NCI-H2171 treated with DMSO at 0.1 percent for 48 hours (cell line): ENCODE results near the gene ERN1.
A peak's percentile ranks its signal among the peaks of the same experiment; 100 is the strongest.
"Not testable (repeated sequence)": the region's sequence is repeated elsewhere in the genome, so short reads cannot be mapped to it uniquely, and the experiment has no call there.

ENCODE experiments used
- DNase-seq: peaks from one replicate; lab custom pipeline; 2025; lab: John Stamatoyannopoulos, UW

Gene ERN1

DNA sequence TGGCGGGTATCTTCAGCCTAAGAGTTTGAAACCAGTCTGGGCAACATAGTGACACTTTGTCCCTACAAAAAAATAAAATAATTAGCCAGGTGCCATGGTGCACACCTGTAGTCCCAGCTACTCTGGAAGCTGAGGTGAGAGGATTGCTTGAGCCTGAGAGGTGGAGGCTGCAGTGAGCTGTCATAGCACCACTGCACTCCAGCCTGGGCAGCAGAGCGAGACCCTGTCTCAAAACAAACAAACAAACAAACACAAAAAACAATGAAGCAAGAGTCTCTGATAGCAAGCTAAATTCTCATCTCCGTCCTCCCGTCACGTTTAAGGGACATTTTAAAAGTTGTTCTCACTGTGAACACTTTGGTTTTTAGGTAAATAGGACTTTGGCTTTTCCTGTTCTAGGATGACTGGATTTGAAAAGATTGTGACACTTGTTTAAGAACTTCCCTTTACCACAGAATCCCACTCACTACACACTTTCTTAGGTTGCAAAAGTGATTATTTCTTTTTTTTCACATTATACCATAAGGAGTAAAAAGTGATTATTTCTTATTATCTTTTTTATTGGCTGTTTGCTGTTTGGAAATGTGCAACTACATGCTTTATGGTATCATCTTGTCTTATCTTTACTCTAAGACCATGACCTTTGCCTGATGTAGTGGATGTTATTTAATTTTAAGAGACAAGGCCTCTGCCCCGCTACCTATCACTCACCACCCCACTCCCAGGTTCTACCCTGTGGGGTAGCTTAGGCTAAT lies 4.4 kb upstream of the ERN1 start:
- no peak for DNase-seq

DNA sequence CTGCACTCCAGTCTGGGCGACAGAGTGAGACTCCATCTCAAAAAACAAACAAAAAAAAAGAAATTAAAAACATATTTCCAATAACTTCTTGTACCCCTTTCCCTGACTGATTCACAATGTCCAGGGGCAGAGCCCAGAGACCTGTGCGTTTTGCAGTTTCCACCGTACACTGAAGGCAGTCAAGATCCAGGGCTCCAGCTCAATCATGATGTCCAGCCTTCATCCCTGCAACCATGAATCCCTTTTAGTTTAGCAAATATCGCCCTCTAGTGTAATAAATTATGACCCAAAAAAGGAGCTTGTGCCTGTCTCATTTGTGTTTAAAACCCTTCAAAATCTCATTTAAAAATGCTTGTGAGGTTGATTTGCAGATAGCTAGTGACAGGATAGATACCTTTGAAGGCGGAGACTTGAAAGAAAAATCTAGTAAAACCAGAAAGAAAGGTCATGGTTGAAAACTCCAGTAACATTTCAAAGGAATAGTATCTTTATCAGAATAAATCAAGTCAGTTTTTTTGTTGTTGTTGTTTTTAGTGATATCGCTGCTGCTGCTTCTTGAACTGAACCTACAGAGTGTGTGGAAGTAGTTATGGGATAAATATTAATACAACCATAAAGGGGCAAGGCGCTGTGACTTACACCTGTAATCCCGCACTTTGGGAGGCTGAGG lies 3.7 kb upstream of the ERN1 start:
- DNase-seq, result peak; percentile 63

DNA sequence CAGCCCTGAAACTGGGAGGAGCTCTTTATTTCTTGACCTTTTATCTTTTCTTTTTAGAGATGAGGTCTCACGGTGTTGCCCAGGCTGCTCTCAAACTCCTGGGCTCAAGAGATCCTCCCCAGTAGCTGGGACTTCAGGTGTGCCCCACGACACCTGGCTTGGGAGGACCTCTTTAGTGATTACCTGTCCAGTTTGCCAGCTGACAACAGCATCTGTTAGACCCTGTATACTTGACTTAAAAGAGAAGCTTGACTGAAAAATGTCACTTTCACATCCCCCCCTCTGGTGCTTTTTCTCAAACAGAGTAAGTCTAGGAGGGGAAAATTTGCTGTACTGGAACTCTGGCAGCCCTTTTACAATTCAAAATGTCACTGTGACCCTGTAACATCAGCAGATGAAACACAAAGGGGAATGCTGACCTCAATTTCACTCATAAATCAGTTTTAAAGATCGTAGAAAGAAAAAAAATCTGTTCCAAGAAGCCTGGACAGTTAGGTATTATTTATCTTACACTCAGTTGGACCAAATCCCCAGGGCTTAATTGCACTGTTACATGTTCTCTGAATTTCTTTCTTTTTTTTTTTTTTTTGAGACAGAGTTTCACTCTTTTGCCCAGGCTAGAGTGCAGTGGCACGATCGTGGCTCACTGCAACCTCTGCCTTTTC lies 1.8 kb upstream of the ERN1 start:
- no peak for DNase-seq

DNA sequence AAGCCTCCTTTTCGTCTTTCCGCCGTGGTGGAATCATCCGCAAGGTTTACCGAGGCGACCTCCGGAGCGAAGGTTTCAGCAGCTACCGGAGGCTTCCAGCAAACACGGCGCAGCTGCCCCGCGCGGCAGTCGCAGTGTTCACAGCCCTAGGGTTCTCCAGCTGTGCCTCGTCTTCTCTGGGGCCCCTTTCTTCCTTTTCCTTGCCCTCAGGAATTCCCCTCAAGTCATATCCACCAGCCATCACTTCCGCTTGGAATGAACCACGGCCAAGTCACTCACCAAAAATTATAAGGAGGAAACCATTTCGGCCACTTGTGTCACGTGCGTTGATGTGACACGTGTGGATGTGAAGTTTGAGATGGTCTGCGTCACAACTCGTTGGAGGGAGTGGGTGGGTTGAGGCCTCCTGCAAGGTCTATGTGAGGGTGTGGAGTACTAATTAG lies 636 bp upstream of the ERN1 start:
- no peak for DNase-seq

DNA sequence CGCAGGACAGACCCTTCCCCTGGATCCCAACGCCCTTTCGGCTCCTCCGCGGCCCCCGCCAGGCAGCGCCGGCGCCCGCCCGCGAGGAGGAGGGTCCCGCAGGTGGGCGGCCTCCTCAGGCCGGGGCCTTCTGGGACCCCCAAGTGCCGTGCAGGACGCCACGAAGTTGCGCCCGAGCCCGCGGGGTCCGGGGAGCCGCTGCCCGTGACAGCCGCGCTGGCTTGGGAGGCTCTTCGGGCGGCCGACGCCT lies 504 bp downstream of the ERN1 start:
- DNase-seq, result no peak

DNA sequence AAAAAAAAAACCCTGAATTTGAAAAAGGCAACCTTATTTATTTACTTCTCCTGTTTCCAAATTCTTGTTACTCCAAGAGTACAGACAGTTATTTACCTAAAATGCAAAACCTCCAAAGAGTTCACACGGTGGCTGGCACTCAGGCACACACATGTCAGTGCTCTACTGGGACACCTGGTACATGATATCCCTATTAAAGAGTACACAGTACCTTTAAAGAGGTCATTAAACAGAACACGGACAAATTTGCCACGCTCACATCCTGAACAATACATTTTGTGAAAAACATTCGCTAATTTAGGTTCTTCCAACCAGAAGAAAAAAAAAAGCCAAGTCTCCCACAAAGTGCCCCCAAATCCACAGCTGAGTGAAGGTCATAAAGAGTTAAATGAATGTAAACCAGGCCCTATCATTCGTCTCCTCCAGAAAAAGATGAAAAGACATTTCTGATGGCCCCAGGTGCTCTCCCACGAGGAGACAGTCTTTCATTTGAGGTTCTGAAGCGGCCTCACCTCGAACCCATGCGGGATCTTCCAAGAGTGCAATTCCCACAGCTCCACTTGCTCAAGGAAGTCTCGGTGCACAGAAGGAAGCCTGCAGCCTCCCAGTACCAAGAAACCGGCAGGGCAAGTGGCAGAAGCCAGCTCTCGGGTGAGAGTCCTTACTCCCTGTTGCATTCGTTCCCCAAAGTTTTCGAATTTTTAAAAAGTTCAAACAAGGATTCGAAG lies 993 bp downstream of the ERN1 start:
- DNase-seq, result no peak

DNA sequence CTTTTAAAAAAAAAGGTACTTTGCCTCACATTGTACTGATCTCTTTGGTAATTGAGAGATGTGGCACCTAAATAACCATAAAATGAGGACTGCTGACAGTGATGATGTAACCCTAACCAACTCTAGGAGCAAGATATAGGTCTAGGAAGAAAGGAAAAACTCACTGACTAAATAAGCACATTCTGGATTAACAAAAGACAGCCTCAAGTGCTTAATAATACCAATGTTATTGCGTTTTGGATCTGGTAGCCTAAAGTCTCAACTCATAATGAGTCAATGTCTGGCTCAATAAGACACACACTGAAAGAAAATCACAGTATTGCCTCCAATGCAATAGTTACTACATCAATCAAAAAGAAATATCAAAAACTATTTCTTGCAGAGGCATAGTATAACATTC lies 3.0 kb downstream of the ERN1 start:
- DNase-seq, result no peak

DNA sequence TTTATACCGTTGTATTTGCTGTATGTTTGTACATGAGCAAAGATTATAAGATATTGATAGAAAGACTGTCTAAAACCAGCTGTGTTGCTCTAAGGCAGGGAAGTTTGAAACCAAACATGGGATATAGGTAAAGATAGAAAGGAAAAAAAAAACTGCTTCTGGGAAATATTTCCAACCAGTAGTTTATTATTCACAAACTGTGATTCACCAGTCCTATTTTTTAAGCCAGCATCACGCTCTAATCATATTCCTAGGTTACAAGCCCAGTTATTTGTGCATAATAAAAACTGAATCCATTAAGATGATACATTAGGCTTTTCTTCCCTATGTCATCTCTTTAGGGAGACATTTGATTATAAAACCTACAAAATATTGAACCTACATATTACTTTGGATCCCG lies 4.0 kb downstream of the ERN1 start:
- DNase-seq, result no peak

DNA sequence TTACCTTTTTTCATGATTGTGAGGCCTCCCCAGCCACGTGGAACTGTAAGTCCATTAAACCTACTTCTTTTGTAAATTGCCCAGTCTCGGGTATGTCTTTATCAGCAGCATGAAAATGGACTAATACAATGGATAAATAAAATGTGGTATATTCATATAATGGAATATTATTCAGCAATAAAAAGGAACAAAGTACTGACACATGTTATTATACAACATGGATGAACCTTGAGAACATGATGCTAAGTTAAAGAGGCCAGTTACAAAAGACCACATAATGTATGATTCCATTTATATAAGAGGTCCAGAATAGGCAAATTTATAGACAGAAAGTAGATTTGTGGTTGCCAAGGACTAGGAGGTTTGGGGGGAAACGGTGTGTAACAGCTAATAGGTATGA lies 5.3 kb downstream of the ERN1 start:
- DNase-seq, result no peak

DNA sequence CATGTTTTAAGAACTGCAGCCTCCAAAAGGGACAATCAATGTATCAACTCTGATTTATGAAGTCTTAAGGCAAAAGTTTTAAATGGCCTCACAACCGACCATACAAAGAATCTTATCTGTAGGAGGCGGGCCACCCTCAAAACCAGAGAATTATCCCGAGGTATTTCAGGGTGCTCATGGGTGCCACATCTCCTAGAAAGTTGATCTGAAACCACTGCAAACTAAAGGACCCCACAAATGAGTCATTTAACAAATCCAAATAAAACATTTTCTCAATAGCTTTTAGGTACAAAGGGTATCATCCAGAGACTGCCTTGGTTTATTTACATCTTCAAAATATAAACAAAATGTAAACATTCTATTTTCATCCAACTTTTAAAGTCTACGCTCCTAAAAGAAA lies 6.8 kb downstream of the ERN1 start:
- no peak for DNase-seq

DNA sequence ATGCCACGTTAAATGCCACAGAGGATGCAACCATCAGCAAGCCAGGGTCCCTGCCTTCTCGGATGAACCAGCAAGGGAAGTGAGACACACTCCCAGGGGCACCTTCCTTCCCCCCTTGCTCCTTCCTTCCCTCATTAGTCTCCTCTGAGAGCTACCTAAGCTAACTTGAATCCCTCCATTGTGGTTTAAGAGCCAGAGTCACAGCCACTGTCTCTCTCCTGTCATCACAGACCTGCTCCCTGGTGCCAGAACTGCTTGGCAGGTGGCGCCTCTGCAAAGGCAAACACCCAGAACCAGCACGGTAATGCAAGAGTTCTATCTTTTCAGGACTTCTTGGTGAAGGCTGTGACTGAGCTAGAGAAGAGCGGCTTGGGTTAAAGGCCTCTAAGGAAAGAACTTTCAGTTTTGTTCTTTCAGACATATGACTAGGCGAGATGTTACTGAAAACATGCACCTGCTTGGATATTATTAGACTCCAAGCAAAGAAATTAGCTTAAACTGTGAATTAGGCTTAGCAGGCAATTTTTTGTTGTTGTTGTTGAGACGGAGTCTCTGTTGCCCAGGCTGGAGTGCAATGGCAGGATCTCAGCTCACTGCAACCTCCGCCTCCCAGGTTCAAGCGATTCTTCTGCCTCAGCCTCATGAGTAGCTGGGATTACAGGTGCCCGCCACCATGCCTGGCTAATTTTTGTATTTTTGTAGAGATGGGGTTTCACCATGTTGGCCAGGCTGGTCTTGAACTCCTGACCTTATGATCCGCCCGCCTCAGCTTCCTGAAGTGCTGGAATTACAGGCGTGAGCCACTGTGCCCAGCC lies 8.8 kb downstream of the ERN1 start:
- not testable (repeated sequence) for DNase-seq

DNA sequence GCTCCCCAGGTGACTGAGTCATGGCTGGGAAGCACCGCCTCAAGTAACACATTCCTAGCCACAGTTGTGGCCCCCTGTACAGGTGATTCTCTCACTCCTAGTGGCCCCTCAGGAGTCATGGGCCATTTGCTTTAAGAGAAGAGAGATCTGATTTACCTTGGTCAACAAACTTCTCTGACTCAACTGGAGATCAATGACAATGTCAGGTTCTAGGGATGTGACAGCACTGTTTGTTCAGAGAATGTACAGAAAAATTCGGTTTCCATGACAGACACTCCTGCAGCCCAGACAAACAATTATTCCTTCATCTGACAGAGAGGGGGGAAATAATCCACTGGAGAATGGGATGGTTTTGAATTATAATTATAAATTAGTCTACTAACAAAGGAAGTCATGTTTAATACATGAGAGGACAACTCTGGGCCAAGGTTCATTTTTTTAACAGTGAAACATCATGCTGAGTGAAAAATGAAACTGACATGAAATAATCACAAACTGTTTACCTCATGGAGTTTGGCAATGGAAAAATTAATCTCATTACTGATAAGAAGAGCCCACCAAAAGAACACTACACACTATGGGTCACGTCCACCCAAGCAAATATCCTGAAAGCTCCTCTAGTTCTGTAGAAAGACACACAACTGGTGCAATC lies 9.7 kb downstream of the ERN1 start:
- no peak for DNase-seq

DNA sequence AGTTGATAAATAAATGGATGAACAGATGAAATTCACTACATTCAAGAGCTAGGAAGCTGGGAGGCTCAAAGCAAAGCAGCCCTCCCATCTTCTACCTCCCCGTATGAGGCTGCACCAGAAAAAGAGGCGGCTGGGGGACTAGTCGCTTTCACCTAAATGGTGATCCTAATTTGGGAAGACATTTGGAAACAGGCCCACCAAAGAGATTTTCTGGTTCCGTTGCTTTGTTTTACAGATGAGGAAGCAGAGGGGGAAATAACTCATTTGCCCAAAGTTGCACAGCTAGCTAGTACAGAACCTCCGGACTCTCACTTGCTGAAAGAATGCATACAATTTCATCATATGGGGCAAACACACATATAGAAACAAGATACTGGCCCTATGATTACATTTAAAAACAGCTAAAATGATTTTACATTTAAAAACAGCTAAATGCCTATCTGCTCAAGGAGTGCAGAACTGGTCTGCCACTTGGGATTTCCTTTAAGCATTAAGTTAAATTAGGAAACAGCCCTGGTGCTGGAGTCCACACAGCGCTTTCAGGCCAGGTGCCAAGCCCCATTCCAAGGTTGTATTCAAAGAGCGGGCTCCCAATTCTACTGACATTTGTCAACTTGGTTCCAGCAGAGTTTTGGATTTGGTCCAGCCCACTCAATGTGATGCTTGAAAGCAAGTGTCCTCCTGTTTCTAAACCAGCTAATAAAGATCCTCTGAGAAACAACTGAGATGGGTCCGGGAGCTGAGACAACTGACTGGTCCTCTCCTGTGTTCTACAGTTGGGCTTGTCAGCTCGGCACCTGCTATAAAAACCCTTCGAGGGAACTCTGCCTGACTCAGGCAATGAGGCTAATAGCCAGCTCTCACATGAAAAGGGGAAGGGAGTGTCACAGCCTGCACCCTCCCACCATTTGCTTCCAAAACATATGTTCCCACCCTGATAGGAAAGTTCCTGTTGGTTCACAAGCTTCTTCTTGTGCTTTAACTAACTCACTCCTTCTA lies 11.7 kb downstream of the ERN1 start:
- peak; percentile 47 for DNase-seq

DNA sequence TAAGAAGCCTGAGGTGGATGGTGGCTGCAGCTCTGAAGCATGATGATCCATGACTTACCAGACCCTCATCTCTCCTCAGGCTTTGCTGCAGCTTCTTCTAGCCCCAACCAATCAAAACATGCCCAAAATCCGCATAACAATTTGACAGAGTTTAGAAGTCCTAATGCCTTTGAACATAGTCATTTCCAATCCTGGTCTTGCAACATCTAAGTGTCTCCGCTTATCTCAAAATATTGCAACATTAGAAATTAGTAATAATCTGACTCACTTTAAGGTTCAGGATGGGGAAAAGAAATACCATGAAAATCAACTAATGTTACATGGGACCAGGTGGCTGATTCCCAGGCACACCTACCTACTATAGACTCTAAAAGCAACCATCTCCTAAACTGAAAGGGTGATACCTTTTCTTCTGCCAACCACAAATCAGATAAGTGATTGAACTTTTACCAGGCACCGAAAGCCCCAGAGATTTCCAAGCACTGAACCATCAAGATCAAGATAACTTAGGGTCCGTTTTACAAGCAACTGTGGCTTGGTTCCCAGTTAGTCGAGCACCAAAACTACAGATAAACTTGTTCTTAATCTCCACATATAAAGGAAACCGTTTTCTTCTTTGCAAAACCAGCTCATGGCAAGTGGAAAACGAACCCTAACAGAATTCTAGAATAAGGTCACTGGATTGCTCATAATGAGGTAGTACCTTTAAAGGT lies 14.0 kb downstream of the ERN1 start:
- no peak for DNase-seq

DNA sequence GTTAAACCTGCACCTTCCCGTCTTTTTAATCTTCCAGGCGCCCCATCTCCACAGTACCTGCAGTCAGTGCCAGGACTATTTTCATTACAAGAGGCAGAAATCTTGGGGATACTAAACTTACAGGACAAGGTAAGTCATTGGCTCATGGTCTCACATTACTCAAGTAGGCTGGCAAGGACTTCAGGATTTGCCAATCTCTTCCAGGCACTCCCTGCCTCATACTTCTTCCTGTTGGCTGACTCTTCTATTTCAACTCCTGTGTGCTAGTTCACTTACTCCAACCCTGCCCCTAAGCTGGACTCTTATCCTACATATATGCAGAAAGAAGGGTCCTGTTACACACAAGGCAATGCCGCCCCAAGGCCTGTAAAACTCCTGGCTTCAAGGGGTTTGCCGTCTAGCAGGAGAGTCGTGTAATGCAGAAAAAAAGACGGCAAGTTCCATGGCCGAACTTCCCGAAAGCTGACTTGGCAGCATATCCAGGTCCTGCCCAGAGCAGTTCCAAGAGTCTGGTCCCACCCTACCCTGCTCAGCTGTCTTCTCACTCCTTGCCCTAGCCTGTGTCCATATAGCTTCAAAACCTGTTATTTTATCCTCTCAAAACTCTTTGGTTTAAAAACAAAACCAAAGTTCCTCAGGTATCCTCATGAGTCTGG lies 14.8 kb downstream of the ERN1 start:
- DNase-seq, result no peak

DNA sequence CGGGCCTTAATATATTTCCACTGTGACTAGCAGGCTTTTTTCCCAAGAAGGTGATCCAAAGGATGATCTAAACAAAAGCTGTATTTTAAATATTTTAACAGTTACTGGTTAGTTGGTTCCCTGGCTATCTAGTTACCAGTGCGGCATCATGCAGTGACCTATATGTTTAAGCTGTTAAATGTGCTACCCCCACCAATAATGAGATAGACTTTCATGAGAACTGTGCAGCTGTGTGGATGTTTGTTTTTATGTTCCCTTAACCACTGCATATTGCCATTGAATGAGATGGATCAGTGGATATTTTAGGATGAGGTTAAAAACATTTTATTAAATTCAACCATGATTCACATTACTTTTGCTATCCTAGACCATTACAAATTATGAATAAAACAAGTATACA lies 16.9 kb downstream of the ERN1 start:
- DNase-seq, result no peak

DNA sequence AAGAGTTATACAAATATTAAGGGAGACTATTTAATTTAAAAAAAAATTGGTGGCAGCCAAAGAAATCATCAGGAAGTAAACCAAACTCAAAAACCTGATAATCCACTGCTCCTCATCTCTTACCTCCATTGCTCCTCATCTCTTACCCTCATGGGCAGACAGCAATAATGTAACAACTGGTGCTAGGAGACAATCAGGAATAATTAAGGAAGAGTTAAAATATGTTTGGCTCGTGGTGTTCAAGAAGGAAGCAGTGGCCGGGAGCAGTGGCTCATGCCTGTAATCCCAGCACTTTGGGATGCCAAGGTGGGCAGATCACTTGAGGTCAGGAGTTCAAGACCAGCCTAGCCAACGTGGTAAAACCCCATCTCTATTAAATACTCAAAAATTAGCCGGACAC lies 18.1 kb downstream of the ERN1 start:
- no peak for DNase-seq

DNA sequence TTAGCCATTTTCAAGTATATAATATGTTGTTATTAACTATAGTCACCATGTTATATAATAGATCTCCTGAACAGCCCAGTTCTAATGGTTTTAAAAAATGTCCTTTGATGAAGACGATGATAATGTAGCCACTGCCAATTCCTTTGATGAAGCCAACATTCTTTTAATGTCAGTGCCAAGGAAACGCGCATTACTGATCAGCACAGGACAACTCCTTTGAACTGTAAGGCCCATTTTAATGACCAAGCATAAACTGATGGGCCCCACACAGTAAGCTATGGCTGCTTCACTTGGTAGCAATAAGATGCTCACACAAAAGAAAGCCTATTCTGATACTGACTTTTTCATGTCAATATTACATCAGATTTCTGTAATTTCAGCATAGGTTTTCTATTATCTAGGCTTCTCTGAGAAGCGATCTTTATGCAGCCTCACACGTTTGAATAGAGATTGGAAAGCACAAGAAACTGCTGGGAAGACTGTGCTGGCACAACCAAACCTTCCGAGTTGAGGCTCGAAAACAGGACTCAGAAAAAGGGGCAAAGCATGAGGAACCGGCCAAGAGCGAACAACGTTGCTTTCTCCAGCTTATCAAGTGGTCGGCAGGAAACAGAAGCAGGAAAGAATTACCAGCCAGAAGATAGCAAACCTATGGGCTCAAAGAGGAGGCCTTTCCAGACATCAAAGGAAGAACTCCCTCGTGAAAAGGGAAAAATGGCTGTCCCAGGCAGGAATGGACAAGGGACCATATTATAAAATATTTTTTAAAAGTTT lies 19.4 kb downstream of the ERN1 start:
- DNase-seq, result no peak
